Measurements from ENCODE around the gene TMEM164.

The TMEM164 gene

GRCh38 chrX:110173192-110174175 lies 170.6 kb downstream of the TMEM164 start:
- no peak for DNase-seq

- no peak for DNase-seq
Observed at GRCh38 chrX:110175146-110175545, 172.2 kb downstream of the TMEM164 start.

- DNase-seq, result no peak
Observed at GRCh38 chrX:110175696-110176095, 172.8 kb downstream of the TMEM164 start.

GRCh38 chrX:110178179-110178865 lies 175.4 kb downstream of the TMEM164 start:
- no peak for DNase-seq

- no peak for DNase-seq
Observed at GRCh38 chrX:110180176-110180927, 177.4 kb downstream of the TMEM164 start.

GRCh38 chrX:110180928-110181310 lies 178.0 kb downstream of the TMEM164 start:
- no peak for DNase-seq

GRCh38 chrX:110181459-110182137 lies 178.7 kb downstream of the TMEM164 start:
- no peak for DNase-seq

GRCh38 chrX:110182362-110182761 lies 179.4 kb downstream of the TMEM164 start:
- DNase-seq, result no peak

GRCh38 chrX:110182865-110183264 lies 180.0 kb downstream of the TMEM164 start:
- DNase-seq, result no peak

- DNase-seq, result no peak
Observed at GRCh38 chrX:110183314-110183713, 180.4 kb downstream of the TMEM164 start.

GRCh38 chrX:110188701-110189558 lies 186.0 kb downstream of the TMEM164 start:
- DNase-seq, result no peak

- DNase-seq, result no peak
Observed at GRCh38 chrX:110192516-110192915, 189.6 kb downstream of the TMEM164 start.

- DNase-seq, result no peak
Observed at GRCh38 chrX:110194977-110195376, 192.1 kb downstream of the TMEM164 start.

- DNase-seq, result no peak
Observed at GRCh38 chrX:110201799-110202198, 198.9 kb downstream of the TMEM164 start.

GRCh38 chrX:110204986-110205385 lies 202.1 kb downstream of the TMEM164 start:
- no peak for DNase-seq

GRCh38 chrX:110208092-110208491 lies 205.2 kb downstream of the TMEM164 start:
- no peak for DNase-seq

GRCh38 chrX:110210417-110211139 lies 207.7 kb downstream of the TMEM164 start:
- no peak for DNase-seq

- no peak for DNase-seq
Observed at GRCh38 chrX:110211340-110211739, 208.4 kb downstream of the TMEM164 start.

- DNase-seq, result no peak
Observed at GRCh38 chrX:110212299-110212698, 209.4 kb downstream of the TMEM164 start.

- no peak for DNase-seq
Observed at GRCh38 chrX:110213183-110213582, 210.3 kb downstream of the TMEM164 start.

GRCh38 chrX:110214684-110215083 lies 211.8 kb downstream of the TMEM164 start:
- DNase-seq, result no peak
